ENCODE results near the gene DLG1.

The DLG1 gene

GRCh38 chr3:197021231-197021630, 277.2 kb downstream of the DLG1 start:
- no peaks in the 10 kb centered on the region for H3K9me2 ChIP-seq (replicated peaks; ENCODE audit: insufficient read depth, low read length)
- no peak overlapping the region for H2AFZ ChIP-seq (ENCODE audit: low read length)
- H3K4me2 ChIP-seq (ENCODE audit: low read depth, low read length), result no peak overlapping the region
- H3K79me2 ChIP-seq (ENCODE audit: low read length), result no peaks in the 10 kb centered on the region
- TF ChIP-seq EZH2phosphoT487 (IDR thresholded peaks at IDR 0.05; ENCODE audit: low read length), result no peak
- TF ChIP-seq EZH2 (optimal IDR thresholded peaks at IDR 0.05; ENCODE audit: low read depth, low read length), result no peak
- no peak for TF ChIP-seq CTCF (IDR thresholded peaks at IDR 0.05; ENCODE audit: low read length)
- no peak overlapping the region for H3K9ac ChIP-seq (ENCODE audit: low read length)
- no peak for DNase-seq
- H3K36me3 ChIP-seq (replicated peaks; ENCODE audit: insufficient read depth, low read length), result no peaks in the 10 kb centered on the region
- no peaks in the 10 kb centered on the region for H3F3A ChIP-seq (ENCODE audit: insufficient read depth, low read length)
- no peaks in the 10 kb centered on the region for H3K27me3 ChIP-seq (replicated peaks; ENCODE audit: insufficient read depth, low read length)
- no peaks in the 10 kb centered on the region for H4K20me1 ChIP-seq (ENCODE audit: insufficient read depth, low read length)
- H3K4me1 ChIP-seq (ENCODE audit: low read length), result peaks cover 11% of the 10 kb centered on the region; the same call in 1 of the 2 replicates
- H3K4me3 ChIP-seq (ENCODE audit: low read length), result no peak overlapping the region
- H3K9me3 ChIP-seq (replicated peaks; ENCODE audit: insufficient read depth, low read length), result no peaks in the 10 kb centered on the region
- H3K27ac ChIP-seq (ENCODE audit: low read length), result no peak overlapping the region

GRCh38 chr3:197019535-197019934, 278.9 kb downstream of the DLG1 start:
- H3K79me2 ChIP-seq (ENCODE audit: low read length), result no peaks in the 10 kb centered on the region
- no peaks in the 10 kb centered on the region for H3K36me3 ChIP-seq (replicated peaks; ENCODE audit: insufficient read depth, low read length)
- TF ChIP-seq EZH2 (optimal IDR thresholded peaks at IDR 0.05; ENCODE audit: low read depth, low read length) (no peak), CTCF (IDR thresholded peaks at IDR 0.05; ENCODE audit: low read length) (no peak), EZH2phosphoT487 (IDR thresholded peaks at IDR 0.05; ENCODE audit: low read length) (no peak)
- no peaks in the 10 kb centered on the region for H3F3A ChIP-seq (ENCODE audit: insufficient read depth, low read length)
- no peak overlapping the region for H3K4me3 ChIP-seq (ENCODE audit: low read length)
- no peaks in the 10 kb centered on the region for H4K20me1 ChIP-seq (ENCODE audit: insufficient read depth, low read length)
- H3K4me1 ChIP-seq (ENCODE audit: low read length), result peaks cover 11% of the 10 kb centered on the region; the same call in 1 of the 2 replicates
- no peak overlapping the region for H3K27ac ChIP-seq (ENCODE audit: low read length)
- H2AFZ ChIP-seq (ENCODE audit: low read length), result no peak overlapping the region
- no peak overlapping the region for H3K4me2 ChIP-seq (ENCODE audit: low read depth, low read length)
- no peaks in the 10 kb centered on the region for H3K27me3 ChIP-seq (replicated peaks; ENCODE audit: insufficient read depth, low read length)
- no peak overlapping the region for H3K9ac ChIP-seq (ENCODE audit: low read length)
- H3K9me3 ChIP-seq (replicated peaks; ENCODE audit: insufficient read depth, low read length), result no peaks in the 10 kb centered on the region
- DNase-seq, result no peak
- H3K9me2 ChIP-seq (replicated peaks; ENCODE audit: insufficient read depth, low read length), result no peaks in the 10 kb centered on the region

- Histone ChIP-seq H3K4me1 (ENCODE audit: low read length) (peaks cover 11% of the 10 kb centered on the region; the same call in 1 of the 2 replicates), H3K4me2 (ENCODE audit: low read depth, low read length) (no peak overlapping the region)
- TF ChIP-seq EZH2phosphoT487 (IDR thresholded peaks at IDR 0.05; ENCODE audit: low read length), result no peak
Observed at GRCh38 chr3:197019021-197019420, 279.4 kb downstream of the DLG1 start.

GRCh38 chr3:197017003-197017402, 281.4 kb downstream of the DLG1 start:
- H3K27ac ChIP-seq (ENCODE audit: low read length), result no peak overlapping the region
- H3K4me2 ChIP-seq (ENCODE audit: low read depth, low read length), result no peak overlapping the region
- H3K9me3 ChIP-seq (replicated peaks; ENCODE audit: insufficient read depth, low read length), result no peaks in the 10 kb centered on the region
- H4K20me1 ChIP-seq (ENCODE audit: insufficient read depth, low read length), result no peaks in the 10 kb centered on the region
- no peak overlapping the region for H3K9ac ChIP-seq (ENCODE audit: low read length)
- H3K9me2 ChIP-seq (replicated peaks; ENCODE audit: insufficient read depth, low read length), result no peaks in the 10 kb centered on the region
- H2AFZ ChIP-seq (ENCODE audit: low read length), result no peak overlapping the region
- H3K79me2 ChIP-seq (ENCODE audit: low read length), result no peaks in the 10 kb centered on the region
- H3K27me3 ChIP-seq (replicated peaks; ENCODE audit: insufficient read depth, low read length), result no peaks in the 10 kb centered on the region
- no peaks in the 10 kb centered on the region for H3K4me1 ChIP-seq (ENCODE audit: low read length)
- no peak for TF ChIP-seq EZH2phosphoT487 (IDR thresholded peaks at IDR 0.05; ENCODE audit: low read length)
- TF ChIP-seq CTCF (IDR thresholded peaks at IDR 0.05; ENCODE audit: low read length), result no peak
- TF ChIP-seq EZH2 (optimal IDR thresholded peaks at IDR 0.05; ENCODE audit: low read depth, low read length), result no peak
- no peak overlapping the region for H3K4me3 ChIP-seq (ENCODE audit: low read length)
- no peak for DNase-seq
- no peaks in the 10 kb centered on the region for H3F3A ChIP-seq (ENCODE audit: insufficient read depth, low read length)
- H3K36me3 ChIP-seq (replicated peaks; ENCODE audit: insufficient read depth, low read length), result no peaks in the 10 kb centered on the region

More at GRCh38 chr3:197019021-197019420, 279.4 kb downstream of the DLG1 start:
- Histone ChIP-seq H3K27ac (ENCODE audit: low read length) (no peak overlapping the region), H2AFZ (ENCODE audit: low read length) (no peak overlapping the region), H3F3A (ENCODE audit: insufficient read depth, low read length) (no peaks in the 10 kb centered on the region), H3K9me2 (replicated peaks; ENCODE audit: insufficient read depth, low read length) (no peaks in the 10 kb centered on the region), H4K20me1 (ENCODE audit: insufficient read depth, low read length) (no peaks in the 10 kb centered on the region), H3K79me2 (ENCODE audit: low read length) (no peaks in the 10 kb centered on the region), H3K4me3 (ENCODE audit: low read length) (no peak overlapping the region), H3K36me3 (replicated peaks; ENCODE audit: insufficient read depth, low read length) (no peaks in the 10 kb centered on the region), H3K27me3 (replicated peaks; ENCODE audit: insufficient read depth, low read length) (no peaks in the 10 kb centered on the region), H3K9me3 (replicated peaks; ENCODE audit: insufficient read depth, low read length) (no peaks in the 10 kb centered on the region), H3K9ac (ENCODE audit: low read length) (no peak overlapping the region)
- no peak for DNase-seq

Measured in MM.1S (cell line).